Measurements from ENCODE around the gene COL6A2.
"Not testable (repeated sequence)": the region's sequence is repeated elsewhere in the genome, so short reads cannot be mapped to it uniquely, and the experiment has no call there.

The COL6A2 gene

GRCh38 chr21:46097336-46098293 is at the start of gene COL6A2:
Gene COL6A2 (plus strand): TSS chr21:46098112.
- DNase-seq (ENCODE audit: low read depth in 2 of 2) = peak; percentile 44 to 45

GRCh38 chr21:46048926-46049889 is 48.7 kb upstream of the COL6A2 start:
- DNase-seq (ENCODE audit: low read depth in 2 of 2) = no peak

- no peak for DNase-seq (ENCODE audit: low read depth in 2 of 2)
These were observed 47.8 kb upstream of the COL6A2 start for GRCh38 chr21:46049890-46050667.

GRCh38 chr21:46050668-46051378 is 47.1 kb upstream of the COL6A2 start:
- no peak for DNase-seq (ENCODE audit: low read depth in 2 of 2)

- no peak for DNase-seq (ENCODE audit: low read depth in 2 of 2)
These were observed 46.5 kb upstream of the COL6A2 start for GRCh38 chr21:46051379-46051770.

- DNase-seq (ENCODE audit: low read depth in 2 of 2) = no peak
These were observed 45.9 kb upstream of the COL6A2 start for GRCh38 chr21:46051821-46052675.

- peak in 1 of 2 donors; percentile 25 for DNase-seq (ENCODE audit: low read depth in 2 of 2)
These were observed 44.9 kb upstream of the COL6A2 start for GRCh38 chr21:46052703-46053651.

GRCh38 chr21:46054031-46054430 is 43.9 kb upstream of the COL6A2 start:
- DNase-seq (ENCODE audit: low read depth in 2 of 2) = no peak

- DNase-seq (ENCODE audit: low read depth in 2 of 2) = no peak
These were observed 43.4 kb upstream of the COL6A2 start for GRCh38 chr21:46054451-46054881.

- no peak for DNase-seq (ENCODE audit: low read depth in 2 of 2)
These were observed 42.0 kb upstream of the COL6A2 start for GRCh38 chr21:46055863-46056281.

GRCh38 chr21:46056450-46056903 is 41.4 kb upstream of the COL6A2 start:
- no peak for DNase-seq (ENCODE audit: low read depth in 2 of 2)

- DNase-seq (ENCODE audit: low read depth in 2 of 2) = no peak
These were observed 40.7 kb upstream of the COL6A2 start for GRCh38 chr21:46057111-46057709.

GRCh38 chr21:46057710-46058241 is 40.1 kb upstream of the COL6A2 start:
- no peak for DNase-seq (ENCODE audit: low read depth in 2 of 2)

- DNase-seq (ENCODE audit: low read depth in 2 of 2) = no peak
These were observed 39.3 kb upstream of the COL6A2 start for GRCh38 chr21:46058431-46059145.

GRCh38 chr21:46059195-46059594 is 38.7 kb upstream of the COL6A2 start:
- DNase-seq (ENCODE audit: low read depth in 2 of 2) = no peak

GRCh38 chr21:46059711-46060455 is 38.0 kb upstream of the COL6A2 start:
- not testable (repeated sequence) for DNase-seq (ENCODE audit: low read depth in 2 of 2)

Data from activated CD4-positive, alpha-beta T cell treated with anti-CD3 and anti-CD28 coated beads for 24 hours (primary cell).